Cardiac muscle cell (in vitro differentiated cells and primary cell): ENCODE data around the gene AP1G1. TPM values are rescaled to one million over a fixed set of nuclear protein-coding genes. Genes with fewer than 3 reads are reported as not detected.

Experiments used
- DNase-seq, 2 donors: peaks; one replicate each; pipeline versions ENCODE4 v3.0.0 to v3.0.0-alpha.2; 2010 to 2017; ENCODE audit warnings: low read depth in 1 of 2, low spot score in 1 of 2
- H3K27ac ChIP-seq: fragments of 200-600 bp; sonication (generic); 2 replicates; pipeline ENCODE4 v1.5.1; 2016
- H3K27me3 ChIP-seq: fragments of 200-600 bp; sonication (generic); 2 replicates; pipeline ENCODE4 v1.6.0; 2016; ENCODE audit warnings: control low read depth
- H3K36me3 ChIP-seq: fragments of 200-600 bp; sonication (generic); 2 replicates; pipeline ENCODE4 v1.5.1; 2016; ENCODE audit warnings: control low read depth
- H3K4me1 ChIP-seq: fragments of 200-600 bp; sonication (generic); 2 replicates; pipeline ENCODE4 v1.8.1; 2017; ENCODE audit warnings: low read depth, mild to moderate bottlenecking, mixed run types
- H3K4me3 ChIP-seq: fragments of 200-600 bp; sonication (generic); 2 replicates; pipeline ENCODE4 v1.5.1; 2016; ENCODE audit warnings: mild to moderate bottlenecking
- H3K9me3 ChIP-seq: fragments of 200-600 bp; sonication (generic); 2 replicates; pipeline ENCODE4 v1.5.1; 2017; ENCODE audit warnings: low read depth, mild to moderate bottlenecking, control low read depth
- polyA plus RNA-seq: library from polyadenylated mRNA; unstranded; fragments of >200 nt; fragmentation: Nextera tagmentation; extraction: Ambion mirVana; gene quantifications from 2 replicates; pipeline ENCODE4 v1.2.1, GENCODE V29; 2016
- total RNA-seq: library from RNA; depleted of rRNA; stranded (reverse); fragments of >200 nt; gene quantifications from 2 replicates; pipeline ENCODE4 v1.2.3, GENCODE V29; 2016
- TF ChIP-seq, protein P1 (sequence below): IDR thresholded peaks from 2 replicates; pipeline ENCODE4 v1.5.1; 2012; ENCODE audit warnings: low read depth, mild to moderate bottlenecking, low read length

Gene AP1G1
- 44.4 and 69.0 TPM in 2 replicates for total RNA-seq
- 14.7 and 21.1 TPM in 2 replicates for polyA plus RNA-seq

DNA sequence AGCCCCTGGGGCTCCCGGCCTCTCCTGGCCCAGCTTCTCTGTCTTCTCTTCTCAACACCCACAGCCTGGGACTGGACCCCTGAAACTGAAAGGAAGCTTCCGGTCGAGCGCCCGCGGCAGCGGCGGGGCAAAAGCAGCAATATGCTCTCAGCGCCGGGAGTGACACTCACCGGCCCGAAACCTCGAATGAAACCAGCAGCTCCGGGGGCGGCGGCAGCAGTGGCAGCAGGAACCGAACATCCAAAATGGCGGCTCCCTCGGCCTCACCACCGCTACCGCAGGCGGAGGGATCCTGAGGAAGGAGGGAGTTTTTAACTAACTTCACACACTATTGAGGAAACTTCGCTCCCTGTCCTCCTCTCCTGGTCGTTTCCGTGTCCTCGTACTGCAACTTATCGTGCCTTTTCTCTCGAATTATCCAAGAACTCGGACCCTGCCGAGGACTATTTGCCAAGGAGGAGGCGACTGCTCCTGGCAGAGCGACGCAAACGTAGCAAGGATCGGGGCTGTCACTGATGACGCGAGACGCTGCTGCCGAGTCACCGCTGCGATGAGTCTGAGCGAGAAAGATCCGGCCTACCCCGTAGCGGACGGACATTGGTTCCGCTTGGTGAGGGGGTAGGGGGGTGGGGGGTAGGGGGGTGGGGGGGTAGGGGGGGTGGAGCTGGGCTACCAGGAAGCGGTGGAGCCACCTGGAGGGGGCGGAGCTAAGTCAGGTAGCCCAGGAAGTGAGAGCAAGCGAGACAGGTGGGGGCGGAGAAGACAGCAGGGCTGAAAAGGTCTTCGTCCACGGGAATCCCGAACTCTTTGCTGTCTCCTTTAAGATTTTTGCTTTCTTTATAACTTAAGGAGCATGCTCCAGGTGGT is at the start of gene AP1G1:
Gene AP1G1 (minus strand): TSS at position 242 of the 867 bp plus-strand sequence. CDS start 19,355 bp downstream, outside the sequence.
- Histone ChIP-seq H3K27me3 (no peaks in the 10 kb centered on the region), H3K27ac (peak within 1 kb of the TSS; percentile 97), H3K36me3 (no peaks in the 10 kb centered on the region), H3K4me3 (peak within 1 kb of the TSS; percentile 80), H3K4me1 (peaks cover 5% of the 10 kb centered on the region), H3K9me3 (no peaks in the 10 kb centered on the region)
- peak; percentile 97 to 99 for DNase-seq
- TF ChIP-seq, protein P1, sequence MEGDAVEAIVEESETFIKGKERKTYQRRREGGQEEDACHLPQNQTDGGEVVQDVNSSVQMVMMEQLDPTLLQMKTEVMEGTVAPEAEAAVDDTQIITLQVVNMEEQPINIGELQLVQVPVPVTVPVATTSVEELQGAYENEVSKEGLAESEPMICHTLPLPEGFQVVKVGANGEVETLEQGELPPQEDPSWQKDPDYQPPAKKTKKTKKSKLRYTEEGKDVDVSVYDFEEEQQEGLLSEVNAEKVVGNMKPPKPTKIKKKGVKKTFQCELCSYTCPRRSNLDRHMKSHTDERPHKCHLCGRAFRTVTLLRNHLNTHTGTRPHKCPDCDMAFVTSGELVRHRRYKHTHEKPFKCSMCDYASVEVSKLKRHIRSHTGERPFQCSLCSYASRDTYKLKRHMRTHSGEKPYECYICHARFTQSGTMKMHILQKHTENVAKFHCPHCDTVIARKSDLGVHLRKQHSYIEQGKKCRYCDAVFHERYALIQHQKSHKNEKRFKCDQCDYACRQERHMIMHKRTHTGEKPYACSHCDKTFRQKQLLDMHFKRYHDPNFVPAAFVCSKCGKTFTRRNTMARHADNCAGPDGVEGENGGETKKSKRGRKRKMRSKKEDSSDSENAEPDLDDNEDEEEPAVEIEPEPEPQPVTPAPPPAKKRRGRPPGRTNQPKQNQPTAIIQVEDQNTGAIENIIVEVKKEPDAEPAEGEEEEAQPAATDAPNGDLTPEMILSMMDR, result no peak

DNA sequence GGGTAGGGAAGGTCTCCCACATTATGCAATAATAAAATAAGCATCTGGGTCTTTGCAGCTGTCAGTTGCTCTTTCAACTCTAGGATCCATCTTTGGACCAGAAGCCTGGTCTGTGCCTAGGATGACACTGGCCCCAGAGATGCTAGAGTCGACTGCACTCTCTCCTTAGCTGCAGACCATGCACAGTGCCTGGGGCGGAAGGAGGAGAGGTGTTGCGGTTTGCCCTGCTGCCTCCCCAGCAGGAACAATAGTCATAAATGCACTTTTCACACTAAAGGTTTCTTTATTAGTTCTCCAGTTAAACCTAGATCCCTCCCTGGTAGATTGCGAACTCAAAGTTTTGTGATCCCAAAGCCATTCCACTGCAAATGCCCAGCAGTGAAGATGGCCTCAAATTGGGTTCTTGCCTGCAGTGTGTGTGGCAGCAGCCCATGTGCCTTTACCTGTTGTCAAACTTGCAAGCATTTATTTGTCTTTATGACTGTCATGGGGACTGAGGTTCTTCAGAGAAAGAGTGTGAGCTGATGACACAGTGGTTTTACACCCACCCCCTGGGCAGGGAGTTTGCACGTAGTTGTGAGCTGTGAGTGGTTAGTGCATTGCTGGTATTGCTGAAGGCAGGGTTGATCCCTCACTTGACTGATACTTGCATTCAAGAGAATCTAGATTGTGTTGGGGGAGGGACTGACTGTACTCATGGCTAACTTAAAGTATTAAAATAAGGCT is 47.5 kb upstream of the AP1G1 start:
- no peaks in the 10 kb centered on the region for H3K9me3 ChIP-seq
- no peak for DNase-seq
- H3K36me3 ChIP-seq, result peaks cover 12% of the 10 kb centered on the region
- no peak overlapping the region for H3K27ac ChIP-seq
- no peak overlapping the region for H3K4me3 ChIP-seq
- no peaks in the 10 kb centered on the region for H3K4me1 ChIP-seq
- H3K27me3 ChIP-seq, result no peaks in the 10 kb centered on the region
- TF ChIP-seq, protein P1, result no peak

DNA sequence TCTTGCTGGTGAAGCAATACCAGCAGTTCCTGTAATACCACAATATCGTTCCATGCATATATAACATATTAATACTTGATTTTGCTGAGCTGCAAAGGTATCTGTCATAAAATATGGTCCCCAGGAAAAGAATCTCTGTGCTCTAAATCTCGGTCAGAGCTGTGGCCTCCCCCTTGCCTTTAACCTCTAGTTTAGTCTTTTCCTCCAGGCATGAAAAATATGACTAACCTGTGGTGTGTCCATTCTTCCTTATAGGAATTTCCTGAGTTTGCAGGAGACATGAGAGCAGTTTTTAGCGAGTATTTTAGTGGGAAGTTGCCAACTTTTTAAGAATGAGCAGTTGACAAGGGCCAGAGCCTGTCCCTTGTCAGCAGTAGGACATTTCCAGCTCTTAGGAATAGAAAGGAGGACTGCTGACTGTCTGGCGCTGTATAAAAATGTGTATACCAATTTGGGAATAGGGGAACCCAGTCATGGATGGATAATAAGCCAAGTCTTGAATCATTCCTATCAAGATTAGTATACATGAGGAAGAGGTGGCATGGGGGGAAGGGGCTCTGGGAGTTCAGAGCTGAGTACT is 45.8 kb upstream of the AP1G1 start:
- no peak overlapping the region for H3K4me3 ChIP-seq
- no peaks in the 10 kb centered on the region for H3K9me3 ChIP-seq

DNA sequence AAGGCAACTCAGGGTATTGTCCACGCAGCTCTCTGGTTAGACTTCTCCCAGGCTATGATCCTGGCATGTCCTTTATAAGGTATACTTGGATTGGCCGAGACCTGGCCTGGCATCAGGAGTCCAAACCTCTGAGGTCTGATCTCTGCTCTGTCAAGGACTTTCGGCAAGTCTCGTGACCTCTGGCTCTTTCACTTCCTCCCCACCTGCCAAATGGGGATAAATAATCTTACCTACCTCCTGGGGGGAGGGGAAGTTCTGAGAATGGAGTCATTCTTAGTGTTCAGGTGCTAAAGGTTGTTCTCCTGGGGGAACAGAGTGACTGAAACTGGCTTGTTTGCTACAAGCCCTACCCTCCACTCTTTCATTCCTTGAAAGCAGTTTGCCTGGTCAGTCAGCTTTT is 44.8 kb upstream of the AP1G1 start:
- no peaks in the 10 kb centered on the region for H3K4me1 ChIP-seq
- H3K9me3 ChIP-seq, result no peaks in the 10 kb centered on the region
- H3K27me3 ChIP-seq, result no peaks in the 10 kb centered on the region
- H3K27ac ChIP-seq, result no peak overlapping the region
- TF ChIP-seq, protein P1, result no peak
- H3K36me3 ChIP-seq, result peaks cover 13% of the 10 kb centered on the region
- DNase-seq, result no peak
- no peak overlapping the region for H3K4me3 ChIP-seq

More for the DNA sequence above, 45.8 kb upstream of the AP1G1 start:
- Histone ChIP-seq H3K4me1 (no peaks in the 10 kb centered on the region), H3K27ac (no peak overlapping the region), H3K27me3 (no peaks in the 10 kb centered on the region), H3K36me3 (peaks cover 13% of the 10 kb centered on the region)
- TF ChIP-seq, protein P1, result no peak
- no peak for DNase-seq

DNA sequence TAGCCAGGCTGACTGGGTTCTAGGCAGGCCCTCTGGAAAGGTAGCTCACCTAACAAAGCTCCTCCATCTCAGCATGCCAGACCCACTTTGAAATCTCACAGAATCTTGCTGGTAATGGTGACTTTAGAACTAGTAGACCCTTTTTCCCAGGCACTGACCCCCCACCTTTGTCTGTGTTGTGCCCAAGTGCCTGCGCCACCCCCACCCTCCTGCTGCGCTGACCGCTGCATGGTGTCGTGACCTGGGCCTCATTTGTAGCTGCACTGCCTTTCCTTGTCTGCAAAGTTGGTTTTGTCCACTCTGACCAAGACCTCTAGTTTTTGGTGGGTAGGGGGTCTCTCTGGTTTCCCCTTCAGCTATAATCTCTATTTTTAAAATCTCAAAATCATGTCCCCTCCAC is 43.9 kb upstream of the AP1G1 start:
- no peak for DNase-seq
- H3K4me3 ChIP-seq, result no peak overlapping the region
- peaks cover 13% of the 10 kb centered on the region for H3K36me3 ChIP-seq
- no peaks in the 10 kb centered on the region for H3K4me1 ChIP-seq
- no peaks in the 10 kb centered on the region for H3K9me3 ChIP-seq
- TF ChIP-seq, protein P1, result no peak
- H3K27ac ChIP-seq, result no peak overlapping the region
- no peaks in the 10 kb centered on the region for H3K27me3 ChIP-seq
